Ovary (tissue), 9 donors: ENCODE results near the gene GUCA2B. TPM values are rescaled to one million over a fixed set of nuclear protein-coding genes. Genes with fewer than 3 reads are reported as not detected.

Source experiments
- DNase-seq, 5 donors: peaks; one replicate each; pipeline ENCODE4 v3.0.0-alpha.2; 2019 to 2020
- H3K27ac ChIP-seq, 2 donors: fragments of 200-600 bp; one replicate each; pipeline versions ENCODE4 v1.5.1 to v1.8.0; 2019 to 2022
- H3K27me3 ChIP-seq: fragments of 200-600 bp; one replicate; pipeline ENCODE4 v1.8.0; 2022
- H3K36me3 ChIP-seq: fragments of 200-600 bp; sonication (generic); one replicate; pipeline ENCODE4 v1.5.1; 2019
- H3K4me1 ChIP-seq: one replicate; pipeline ENCODE4 v1.8.1; 2013; ENCODE audit warnings: mild to moderate bottlenecking, moderate library complexity; ENCODE audit not compliant: insufficient read depth
- H3K4me3 ChIP-seq: fragments of 200-600 bp; sonication (generic); one replicate; pipeline ENCODE4 v1.5.1; 2017
- H3K9me3 ChIP-seq, 2 donors: fragments of 200-600 bp in 1 of 2; sonication (generic) in 1 of 2; one replicate each; pipeline versions ENCODE4 v1.5.1 to v1.8.1; 2013 to 2019; ENCODE audit warnings: mild to moderate bottlenecking in 1 of 2, moderate library complexity in 1 of 2
- EP300 ChIP-seq: sonication (generic); formaldehyde crosslinking; IDR thresholded peaks from one replicate; pipeline ENCODE4 v1.6.1; 2017; ENCODE audit warnings: antibody characterized with exemption
- POLR2A ChIP-seq: fragments of 450-650 bp; IDR thresholded peaks from one replicate; pipeline ENCODE4 v1.6.1; 2017; ENCODE audit warnings: antibody characterized with exemption, mild to moderate bottlenecking, moderate library complexity
- WGBS, 3 donors: extraction: QIAGEN DNeasy Blood & Tissue Kit in 1 of 3; methylation state at CpG; one replicate each; pipeline versions ENCODE4 v1.1.5 to v1.1.7; 2013 to 2017; 5-methylcytosine and 5-hydroxymethylcytosine counted together
- intact Hi-C, 4 donors: fragments of 100-400 bp; cut with DNase I; formaldehyde crosslinking; loops; one replicate each; pipeline versions ENCODE4 v1.11.0 to v1.15.1; 2022 to 2023
- polyA plus RNA-seq, 2 donors: library from polyadenylated mRNA; stranded (reverse); fragments of 200-250 nt in 1 of 2; fragments of 350-450 nt in 1 of 2; fragmentation: Illumina TruSeq in 1 of 2; extraction: RNeasy Lipid Tissue Mini Kit (QIAGEN cat#74804) in 1 of 2; gene quantifications; one replicate each; pipeline ENCODE4 v1.2.3, GENCODE V29; 2013 to 2014
- total RNA-seq, 7 donors: library from RNA; depleted of rRNA in 2 of 7; stranded (reverse); fragments of >200 nt in 2 of 7; fragmentation: NEBNext Ultra II Directional in 3 of 7; extraction: Animal tissue kit (Norgen Biotek cat#: 25700) in 3 of 7; gene quantifications; one replicate each; pipeline versions ENCODE4 v1.1.0 to v1.2.4, GENCODE V29; 2016 to 2023
- TF ChIP-seq, protein P1 (sequence below), 3 donors: fragments of 450-650 bp in 2 of 3; fragments of 200-600 bp in 1 of 3; IDR thresholded peaks; one replicate each; pipeline versions ENCODE4 v1.5.1 to v1.8.0; 2016 to 2022; ENCODE audit warnings: antibody characterized with exemption in 3 of 3, mild to moderate bottlenecking in 1 of 3
- donor health status: DM: no; HTN: no; CAD: no; lungs with moderate emphysema.
- donor health status: DM: no; HTN: no; CAD: no.
- donor health status: Bipolar disorder and iron deficiency.
- donor health status: DM: yes; HTN: yes; CAD: no.
- donor health status: DM: no; HTN: no; CAD: no.
- donor health status: DM: yes; HTN: yes; CAD: no.

Gene GUCA2B
- total and polyA plus RNA-seq, 9 donors: not detected

DNA sequence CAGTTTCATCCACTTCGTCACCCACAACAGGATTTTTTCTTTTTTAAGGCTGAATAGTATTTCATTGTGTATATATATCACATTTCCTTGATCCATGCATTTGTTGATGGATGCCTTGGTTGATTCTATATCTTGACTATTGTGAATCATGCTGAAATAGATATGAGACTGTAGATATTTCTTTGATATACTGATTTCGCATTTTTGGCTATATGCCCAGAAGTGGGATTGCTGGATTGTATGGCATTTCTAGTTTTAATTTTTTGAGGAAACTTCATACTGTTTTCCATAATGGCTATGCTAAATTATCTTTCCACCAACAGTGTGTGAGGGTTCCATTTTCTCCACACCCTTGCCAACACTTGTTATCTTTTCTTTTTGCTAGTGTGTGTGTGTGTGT, 5.0 kb downstream of the GUCA2B start:
- H3K4me1 ChIP-seq: no peaks in the 10 kb centered on the region
- 72 to 77% (median 72%) methylated on average over 2 of the region's 2 CpGs for WGBS, 3 donors
- intact Hi-C loops: no loop called here
- H3K27me3 ChIP-seq: no peaks in the 10 kb centered on the region
- no peak overlapping the region for H3K4me3 ChIP-seq
- H3K27ac ChIP-seq: no peak overlapping the region
- H3K36me3 ChIP-seq: no peaks in the 10 kb centered on the region
- no peaks in the 10 kb centered on the region for H3K9me3 ChIP-seq
- no peak for DNase-seq
- TF ChIP-seq, protein P1, sequence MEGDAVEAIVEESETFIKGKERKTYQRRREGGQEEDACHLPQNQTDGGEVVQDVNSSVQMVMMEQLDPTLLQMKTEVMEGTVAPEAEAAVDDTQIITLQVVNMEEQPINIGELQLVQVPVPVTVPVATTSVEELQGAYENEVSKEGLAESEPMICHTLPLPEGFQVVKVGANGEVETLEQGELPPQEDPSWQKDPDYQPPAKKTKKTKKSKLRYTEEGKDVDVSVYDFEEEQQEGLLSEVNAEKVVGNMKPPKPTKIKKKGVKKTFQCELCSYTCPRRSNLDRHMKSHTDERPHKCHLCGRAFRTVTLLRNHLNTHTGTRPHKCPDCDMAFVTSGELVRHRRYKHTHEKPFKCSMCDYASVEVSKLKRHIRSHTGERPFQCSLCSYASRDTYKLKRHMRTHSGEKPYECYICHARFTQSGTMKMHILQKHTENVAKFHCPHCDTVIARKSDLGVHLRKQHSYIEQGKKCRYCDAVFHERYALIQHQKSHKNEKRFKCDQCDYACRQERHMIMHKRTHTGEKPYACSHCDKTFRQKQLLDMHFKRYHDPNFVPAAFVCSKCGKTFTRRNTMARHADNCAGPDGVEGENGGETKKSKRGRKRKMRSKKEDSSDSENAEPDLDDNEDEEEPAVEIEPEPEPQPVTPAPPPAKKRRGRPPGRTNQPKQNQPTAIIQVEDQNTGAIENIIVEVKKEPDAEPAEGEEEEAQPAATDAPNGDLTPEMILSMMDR (IDR thresholded peaks at IDR 0.05): no peak
- TF ChIP-seq EP300 (no peak), POLR2A (no peak)

DNA sequence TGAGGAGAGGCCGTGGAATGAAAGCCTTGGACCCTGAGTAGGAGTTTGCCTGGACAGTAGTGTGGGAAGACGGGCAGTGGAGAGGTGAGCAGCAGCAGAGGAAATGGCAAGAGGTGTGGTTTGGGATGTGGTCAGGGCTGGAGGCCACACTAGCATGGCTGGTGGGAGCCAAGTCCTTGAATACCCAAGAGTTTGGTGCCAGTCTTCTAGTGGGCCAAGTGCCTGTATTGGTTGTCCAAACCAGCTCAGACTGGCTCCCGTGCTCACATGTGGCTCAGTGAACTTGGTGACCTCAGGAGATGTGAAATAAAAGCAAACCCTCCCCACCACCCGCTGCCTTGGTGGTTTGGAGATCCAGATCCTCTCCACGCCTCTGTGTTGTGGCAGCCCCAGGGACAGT, 9.0 kb downstream of the GUCA2B start:
- Histone ChIP-seq H3K9me3 (no peaks in the 10 kb centered on the region), H3K4me3 (no peak overlapping the region), H3K27ac (no peak overlapping the region), H3K36me3 (no peaks in the 10 kb centered on the region), H3K4me1 (no peaks in the 10 kb centered on the region), H3K27me3 (no peaks in the 10 kb centered on the region)
- no peak for DNase-seq
- intact Hi-C loops: no loop called here
- TF ChIP-seq, protein P1 (IDR thresholded peaks at IDR 0.05): no peak
- WGBS, 3 donors: 75 to 85% (median 83%) methylated on average over 5 of the region's 5 CpGs

DNA sequence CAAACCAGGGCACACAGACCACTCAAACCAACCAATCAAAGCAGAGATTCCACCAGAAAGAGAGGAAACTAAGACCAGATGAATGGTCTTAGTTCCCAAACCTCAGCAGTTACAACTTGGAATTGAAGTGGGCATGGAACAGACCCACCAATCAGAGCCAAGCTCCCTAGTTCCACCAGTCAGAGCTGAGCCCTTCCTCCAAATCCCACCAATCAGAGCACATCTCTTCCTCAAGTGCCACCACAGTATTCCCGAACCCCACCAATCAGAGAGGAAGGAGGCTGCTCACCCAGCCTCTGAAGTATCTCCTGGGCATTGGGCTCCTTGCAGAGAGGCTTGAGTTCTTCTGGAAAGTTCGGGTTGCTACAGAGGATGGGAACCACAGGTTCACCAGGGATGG, 9.9 kb downstream of the GUCA2B start:
- H3K27ac ChIP-seq: no peak overlapping the region
- DNase-seq: no peak
- intact Hi-C loops: no loop called here
- no peaks in the 10 kb centered on the region for H3K27me3 ChIP-seq
- H3K4me1 ChIP-seq: no peaks in the 10 kb centered on the region
- no peaks in the 10 kb centered on the region for H3K9me3 ChIP-seq
- no peak for TF ChIP-seq POLR2A
- TF ChIP-seq, protein P1 (IDR thresholded peaks at IDR 0.05): no peak
- H3K36me3 ChIP-seq: no peaks in the 10 kb centered on the region
- H3K4me3 ChIP-seq: no peak overlapping the region
- WGBS, 3 donors: 80 to 87% (median 83%) methylated on average over 2 of the region's 2 CpGs

DNA sequence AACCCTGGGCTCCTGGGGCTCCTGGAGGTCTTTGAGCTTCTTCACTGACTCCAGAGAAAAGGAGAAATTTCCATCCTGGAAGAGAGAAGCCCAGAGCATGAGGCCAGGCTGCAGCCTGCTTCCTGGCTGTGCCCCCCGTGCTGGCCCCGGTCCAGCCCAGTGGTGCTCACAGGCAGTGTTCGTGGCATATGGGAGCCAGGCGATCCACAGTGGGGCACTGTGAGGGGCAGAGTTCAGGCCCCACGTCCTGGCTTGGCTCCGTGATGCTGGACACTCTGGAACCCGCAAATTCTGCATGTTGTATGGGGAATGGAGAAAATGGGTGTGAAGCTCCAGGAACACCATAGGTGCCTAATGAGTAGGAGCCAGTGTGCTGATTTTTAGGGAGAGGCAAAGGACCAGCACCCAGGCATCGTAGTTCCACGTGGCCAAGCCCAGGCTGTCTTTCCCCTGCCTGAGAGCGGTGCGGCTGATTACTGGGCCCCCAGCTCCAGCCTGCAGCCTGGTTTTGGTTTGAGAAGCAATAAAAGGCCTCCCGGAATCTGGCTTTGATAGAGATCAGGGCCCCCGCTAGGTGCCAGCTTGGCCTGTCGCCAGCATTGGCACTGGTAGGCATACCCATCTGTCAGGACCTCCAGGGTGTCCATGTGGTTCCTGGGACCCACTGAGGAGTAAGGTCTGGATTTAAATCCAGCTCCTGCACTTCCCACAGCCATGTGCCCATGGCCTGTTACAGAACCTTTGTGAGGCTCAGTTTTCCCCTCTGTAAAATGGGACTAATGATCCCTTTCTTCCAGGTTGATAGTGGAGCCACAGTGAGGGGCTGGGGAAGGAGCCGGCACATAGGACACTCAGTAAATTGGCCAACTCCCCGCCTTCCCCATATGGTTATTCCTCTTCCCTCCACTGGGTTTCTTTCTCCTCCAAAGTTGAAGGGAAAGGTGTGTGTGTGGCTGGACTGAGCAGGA, 10.6 kb downstream of the GUCA2B start:
- Histone ChIP-seq H3K4me1 (no peaks in the 10 kb centered on the region), H3K36me3 (no peaks in the 10 kb centered on the region), H3K4me3 (no peak overlapping the region), H3K27ac (no peak overlapping the region), H3K9me3 (no peaks in the 10 kb centered on the region), H3K27me3 (no peaks in the 10 kb centered on the region)
- intact Hi-C loops: no loop called here
- WGBS, 3 donors: 76 to 81% (median 79%) methylated on average over 16 of the region's 16 CpGs
- TF ChIP-seq, protein P1 (IDR thresholded peaks at IDR 0.05): no peak
- TF ChIP-seq POLR2A (no peak), EP300 (no peak)
- no peak for DNase-seq
